Measurements from ENCODE around the gene RBM5. TPM values are rescaled to one million over a fixed set of nuclear protein-coding genes. Genes with fewer than 3 reads are reported as not detected.

The RBM5 gene
- total and polyA plus RNA-seq, 10 of the 15 experiments (the other 5 are each of a cell fraction or from before 2014, with no cell fraction given), result 35.1 to 347 (median 111) TPM

- intact Hi-C loops (cut with micrococcal nuclease; ENCODE audit: unreplicated experiment), result no loop called here
Measured at GRCh38 chr3:50089609-50089945, 858 bp downstream of the RBM5 start.

GRCh38 chr3:50090984-50091383 lies 2.3 kb downstream of the RBM5 start:
- intact Hi-C loops (cut with micrococcal nuclease; ENCODE audit: unreplicated experiment), result no loop called here
- BruUV-seq (replicated peaks), result no TSS peak
- 0 out of 2 replicates have a peak, but pooled peaks have one; percentile 13 for TF ChIP-seq RAD51 (IDR thresholded peaks at IDR 0.05)
- peak; percentile 37; the same call in 1 of the 2 replicates for TF ChIP-seq PKNOX1 (IDR thresholded peaks at IDR 0.05)
- no peak for TF ChIP-seq SUZ12 (IDR thresholded peaks at IDR 0.05; ENCODE audit: unreplicated experiment)
- TF ChIP-seq POLR2AphosphoS5 (IDR thresholded peaks at IDR 0.05; ENCODE audit: low read length), result peak; percentile 41; the same call in 1 of the 2 replicates
- SMC1A ChIA-PET (ENCODE audit: uncharacterized antibody, unreplicated experiment), result interaction anchor here (1.3 to 1.6 kb wide), 3 partner anchors 10 to 24 kb away, joined by 3 to 5 read pairs (median 4); no protein-coding TSS in a partner anchor
- no peaks in the 10 kb centered on the region for H3K27me3 ChIP-seq (replicated peaks in 1 of 2; ENCODE audit: control insufficient read depth in 2 of 2, insufficient read depth in 2 of 2, low read length in 1 of 2)
- H3K36me3 ChIP-seq (ENCODE audit: control insufficient read depth in 2 of 2, insufficient read depth in 2 of 2, low read length in 1 of 2), result peaks cover 13 to 27% of the 10 kb centered on the region in 2 experiments
- no peaks in the 10 kb centered on the region for H3K9me3 ChIP-seq (replicated peaks; ENCODE audit: control insufficient read depth, insufficient read depth, low read length)
- H3K4me1 ChIP-seq (ENCODE audit: control insufficient read depth, insufficient read depth, low read length), result no peaks in the 10 kb centered on the region; the same call in 1 of the 2 replicates
- H4K20me1 ChIP-seq (ENCODE audit: control insufficient read depth, insufficient read depth), result no peaks in the 10 kb centered on the region
- H3K9ac ChIP-seq (ENCODE audit: control insufficient read depth, insufficient read depth, low read length), result no peak overlapping the region
- no peak for FAIRE-seq
- H3K4me3 ChIP-seq, result peak overlapping the region; percentile 78
- peaks cover 48% of the 10 kb centered on the region for H3K79me2 ChIP-seq (ENCODE audit: control insufficient read depth, insufficient read depth, low read length)
- POLR2A ChIA-PET, result no interaction called here
- H2AFZ ChIP-seq (ENCODE audit: control insufficient read depth, low read depth, low read length), result no peak overlapping the region
- CTCF ChIA-PET, result interaction anchor here (0.9 to 2.8 kb wide), 3 partner anchors 17 to 42 kb away, joined by 3 to 17 read pairs (median 3); no protein-coding TSS in a partner anchor
- H3K4me2 ChIP-seq (ENCODE audit: control insufficient read depth, insufficient read depth), result peak overlapping the region; percentile 46
- RAD21 ChIA-PET (ENCODE audit: unreplicated experiment), result interaction anchor here (1.1 to 1.2 kb wide), 2 partner anchors 12 to 288 kb away, joined by 3 to 4 read pairs; partner anchors contain the start of gene INKA1
- ATAC-seq, result no peak
- no peak for DNase-seq (ENCODE audit: low read depth, low spot score)
- in situ Hi-C loops (cut with MboI), result no loop called here
- H3K27ac ChIP-seq (ENCODE audit: control insufficient read depth, insufficient read depth), result no peak overlapping the region

More at GRCh38 chr3:50089609-50089945, 858 bp downstream of the RBM5 start:
- BruUV-seq (replicated peaks), result no TSS peak
- SMC1A ChIA-PET (ENCODE audit: uncharacterized antibody, unreplicated experiment), result interaction anchor here (0.7 to 1.7 kb wide), 5 partner anchors 10 to 146 kb away, joined by 3 to 7 read pairs (median 4); no protein-coding TSS in a partner anchor
- H3K4me3 ChIP-seq, result peak overlapping the region; percentile 78
- H3K9ac ChIP-seq (ENCODE audit: control insufficient read depth, insufficient read depth, low read length), result peak overlapping the region; percentile 100
- peaks cover 10 to 15% of the 10 kb centered on the region in 2 experiments for H3K36me3 ChIP-seq (ENCODE audit: control insufficient read depth in 2 of 2, insufficient read depth in 2 of 2, low read length in 1 of 2)
- H3K4me2 ChIP-seq (ENCODE audit: control insufficient read depth, insufficient read depth), result peak overlapping the region; percentile 46
- DNase-seq (ENCODE audit: low read depth, low spot score) (no peak), ATAC-seq (peak; percentile 37), FAIRE-seq (peak; percentile 23)
- no peak overlapping the region for H2AFZ ChIP-seq (ENCODE audit: control insufficient read depth, low read depth, low read length)
- peaks cover 45% of the 10 kb centered on the region for H3K79me2 ChIP-seq (ENCODE audit: control insufficient read depth, insufficient read depth, low read length)
- RAD21 ChIA-PET (ENCODE audit: unreplicated experiment), result interaction anchor here (1.4 kb wide), 1 partner anchor 160 kb away, joined by 7 read pairs; the partner anchor contains the start of gene MON1A
- in situ Hi-C loops (cut with MboI), result no loop called here
- H3K27ac ChIP-seq (ENCODE audit: control insufficient read depth, insufficient read depth), result peak overlapping the region; percentile 99
- H3K9me3 ChIP-seq (replicated peaks; ENCODE audit: control insufficient read depth, insufficient read depth, low read length), result no peaks in the 10 kb centered on the region
- H3K27me3 ChIP-seq (replicated peaks in 1 of 2; ENCODE audit: control insufficient read depth in 2 of 2, insufficient read depth in 2 of 2, low read length in 1 of 2), result no peaks in the 10 kb centered on the region
- CTCF ChIA-PET, result interaction anchor here (0.6 to 2.8 kb wide), 7 partner anchors 31 to 551 kb away, joined by 3 to 17 read pairs (median 3); no protein-coding TSS in a partner anchor
- POLR2A ChIA-PET, result interaction anchor here (0.5 to 1.2 kb wide), 9 partner anchors 10 to 1021 kb away, joined by 3 to 6 read pairs (median 3); partner anchors contain the start of genes GNAI2, HYAL3, NAA80 and RBM6
- no peaks in the 10 kb centered on the region; the same call in 1 of the 2 replicates for H3K4me1 ChIP-seq (ENCODE audit: control insufficient read depth, insufficient read depth, low read length)
- TF ChIP-seq PAX8 (IDR thresholded peaks at IDR 0.05), result peak; percentile 41; the same call in 1 of the 2 replicates
- no peak for TF ChIP-seq ZBED1 (IDR thresholded peaks at IDR 0.05; ENCODE audit: borderline replicate concordance)
- no peak for TF ChIP-seq FOXK2 (IDR thresholded peaks at IDR 0.05)
- H4K20me1 ChIP-seq (ENCODE audit: control insufficient read depth, insufficient read depth), result no peaks in the 10 kb centered on the region
- WGBS (ENCODE audit: insufficient coverage, insufficient replicate concordance, low lambda C conversion rate, missing lambda C conversion rate), result 2% methylated on average over 16 of the region's 16 CpGs
